GM12873 (cell line): ENCODE data around the gene NAA40.
A peak's percentile ranks its signal among the peaks of the same experiment; 100 is the strongest.

Source experiments
- TF ChIP-seq, protein P1 (sequence below): IDR thresholded peaks from 2 replicates; pipeline ENCODE4 v1.5.1; 2012; ENCODE audit warnings: low read depth, mild to moderate bottlenecking, moderate library complexity, low read length, control low read depth; ENCODE audit not compliant: insufficient read depth; ENCODE audit errors: missing control alignments

The NAA40 gene

DNA sequence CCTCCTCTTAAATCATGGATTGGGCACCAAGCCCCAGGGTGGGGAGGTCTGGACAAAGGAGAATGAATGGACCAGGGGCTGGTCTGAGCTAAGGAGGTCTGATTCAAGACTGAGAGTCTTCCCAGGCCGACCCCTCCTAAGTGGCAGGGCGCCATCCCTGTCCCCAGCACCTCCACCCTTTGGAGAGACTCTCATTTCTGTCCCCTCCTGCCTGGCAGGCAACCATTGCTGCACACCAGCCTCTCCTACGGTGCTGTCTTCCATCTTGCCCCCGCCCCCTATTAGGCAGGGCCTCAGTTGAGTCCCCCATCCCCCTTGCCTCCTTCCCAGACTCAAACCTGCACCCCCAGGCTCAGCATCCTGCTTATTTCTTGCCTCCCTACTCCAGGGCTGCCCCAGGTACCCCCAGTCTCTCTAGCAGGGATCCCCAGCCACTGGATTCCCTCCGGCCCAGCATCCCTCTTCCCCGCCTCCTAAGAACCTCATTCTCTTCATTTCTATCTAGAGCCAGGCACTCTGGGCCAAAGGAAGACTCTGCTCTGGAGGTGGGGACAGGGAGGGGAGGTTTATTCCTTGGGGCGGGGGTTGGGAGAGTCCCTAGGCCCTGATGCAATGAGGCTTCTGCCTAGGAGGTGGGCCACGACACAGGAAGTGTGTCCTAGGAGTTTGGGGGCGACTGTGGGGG lies 20.2 kb upstream of the NAA40 start:
- TF ChIP-seq, protein P1, sequence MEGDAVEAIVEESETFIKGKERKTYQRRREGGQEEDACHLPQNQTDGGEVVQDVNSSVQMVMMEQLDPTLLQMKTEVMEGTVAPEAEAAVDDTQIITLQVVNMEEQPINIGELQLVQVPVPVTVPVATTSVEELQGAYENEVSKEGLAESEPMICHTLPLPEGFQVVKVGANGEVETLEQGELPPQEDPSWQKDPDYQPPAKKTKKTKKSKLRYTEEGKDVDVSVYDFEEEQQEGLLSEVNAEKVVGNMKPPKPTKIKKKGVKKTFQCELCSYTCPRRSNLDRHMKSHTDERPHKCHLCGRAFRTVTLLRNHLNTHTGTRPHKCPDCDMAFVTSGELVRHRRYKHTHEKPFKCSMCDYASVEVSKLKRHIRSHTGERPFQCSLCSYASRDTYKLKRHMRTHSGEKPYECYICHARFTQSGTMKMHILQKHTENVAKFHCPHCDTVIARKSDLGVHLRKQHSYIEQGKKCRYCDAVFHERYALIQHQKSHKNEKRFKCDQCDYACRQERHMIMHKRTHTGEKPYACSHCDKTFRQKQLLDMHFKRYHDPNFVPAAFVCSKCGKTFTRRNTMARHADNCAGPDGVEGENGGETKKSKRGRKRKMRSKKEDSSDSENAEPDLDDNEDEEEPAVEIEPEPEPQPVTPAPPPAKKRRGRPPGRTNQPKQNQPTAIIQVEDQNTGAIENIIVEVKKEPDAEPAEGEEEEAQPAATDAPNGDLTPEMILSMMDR, result no peak

DNA sequence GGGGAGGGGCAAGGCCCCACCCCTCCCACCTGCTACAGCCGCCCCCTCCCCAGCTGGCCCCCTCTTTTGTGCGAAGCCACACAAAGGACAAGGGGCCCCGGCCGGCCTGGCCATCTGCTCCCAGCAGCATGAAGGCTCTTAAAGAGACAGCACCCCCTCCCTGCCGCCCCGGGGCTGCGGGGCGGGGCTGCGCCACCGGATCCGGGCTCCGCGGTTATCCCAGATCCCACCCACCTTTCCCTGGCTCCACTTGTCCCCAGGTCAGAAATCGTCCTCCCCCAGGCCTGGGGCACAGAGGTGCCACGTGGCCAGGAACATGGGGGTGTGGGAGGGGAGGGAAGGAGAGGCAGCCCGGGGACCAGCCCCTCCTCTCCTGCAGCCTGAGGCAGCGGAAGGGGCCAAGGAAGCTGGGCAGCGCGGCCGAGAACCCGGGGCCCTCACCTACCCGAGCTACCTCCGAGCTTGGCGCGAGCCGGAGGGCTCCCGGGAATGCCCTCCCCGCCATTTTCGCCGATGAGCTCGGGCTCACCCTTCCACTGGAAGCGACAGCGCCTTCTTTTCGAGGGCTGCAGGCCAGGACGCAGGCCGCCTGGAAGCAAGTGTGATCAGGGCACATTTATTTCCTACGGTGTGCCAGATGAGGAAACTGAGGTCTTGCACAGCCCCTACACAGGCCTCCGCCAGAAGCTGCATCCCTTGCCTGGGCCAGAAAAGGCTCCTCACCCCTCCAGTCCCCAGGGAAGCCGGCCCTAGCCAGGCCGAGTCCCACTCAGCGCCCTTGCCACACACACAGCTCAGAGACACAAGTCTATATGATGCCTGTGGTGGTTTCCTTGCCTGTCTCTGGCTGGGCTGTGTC lies 19.3 kb upstream of the NAA40 start:
- TF ChIP-seq, protein P1, result no peak

DNA sequence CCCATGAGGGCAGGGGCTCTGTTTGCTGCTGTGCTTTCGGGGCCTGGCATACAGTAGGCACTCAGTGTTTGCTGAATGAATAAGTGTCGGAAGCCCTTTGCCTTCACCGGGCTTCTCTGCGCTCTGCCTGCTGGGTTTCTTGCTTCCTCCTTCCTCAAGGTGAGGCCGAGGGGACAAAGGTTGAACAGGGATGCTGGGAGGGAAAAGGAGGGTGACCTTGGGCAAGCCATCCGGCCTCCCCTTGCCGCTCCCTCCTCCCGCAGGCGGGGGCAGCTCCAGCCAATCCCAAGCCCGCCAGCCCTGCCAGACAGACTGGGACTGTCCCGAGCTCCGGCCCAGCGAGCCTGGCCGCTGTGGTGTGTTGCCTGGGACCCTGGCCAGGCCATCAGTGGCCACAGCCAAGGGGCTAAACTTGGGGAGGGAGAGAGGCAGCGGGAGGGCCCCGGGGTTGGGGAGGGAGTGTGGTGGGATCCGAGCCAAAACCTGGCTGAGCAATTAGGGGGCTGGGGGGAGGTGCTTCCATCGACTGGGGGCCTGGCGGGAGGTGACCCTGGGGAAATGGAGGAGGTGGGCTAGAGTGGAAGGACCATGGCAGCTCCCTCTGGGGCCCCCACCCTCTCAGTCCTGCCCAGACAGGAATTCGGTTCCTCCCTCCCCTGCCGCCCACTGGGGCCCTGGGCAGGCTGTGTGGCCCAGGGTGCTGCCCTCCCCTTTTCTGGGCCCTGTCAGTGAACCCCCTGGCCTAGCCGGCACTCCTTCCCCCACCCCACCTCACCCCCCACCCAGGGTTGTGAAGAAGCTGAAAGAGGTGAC lies 18.5 kb upstream of the NAA40 start:
- TF ChIP-seq, protein P1, result no peak

DNA sequence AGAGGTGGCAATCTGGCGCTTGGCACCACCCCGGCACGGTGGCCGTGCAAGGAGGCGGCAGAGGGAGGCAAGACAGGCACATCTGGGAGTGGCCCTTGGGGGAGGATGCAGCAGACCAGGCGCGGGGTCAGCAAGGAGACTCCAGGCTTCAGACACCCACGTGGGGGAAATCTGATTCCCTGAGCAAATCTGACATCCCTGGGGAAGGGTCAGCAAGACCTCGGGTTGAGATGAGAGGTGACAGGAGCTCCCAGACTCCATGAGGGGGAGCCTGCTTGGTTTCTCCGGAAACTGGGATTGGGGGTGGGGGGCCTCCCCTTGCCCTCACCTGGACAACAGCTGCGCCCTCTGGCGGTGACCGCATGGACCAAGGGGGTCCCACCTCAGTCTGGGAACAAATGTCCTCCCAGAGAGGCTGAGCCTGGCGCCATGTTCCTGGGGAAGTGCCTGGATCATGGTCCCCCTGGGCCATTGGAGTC lies 17.8 kb upstream of the NAA40 start:
- TF ChIP-seq, protein P1, result peak; percentile 81

DNA sequence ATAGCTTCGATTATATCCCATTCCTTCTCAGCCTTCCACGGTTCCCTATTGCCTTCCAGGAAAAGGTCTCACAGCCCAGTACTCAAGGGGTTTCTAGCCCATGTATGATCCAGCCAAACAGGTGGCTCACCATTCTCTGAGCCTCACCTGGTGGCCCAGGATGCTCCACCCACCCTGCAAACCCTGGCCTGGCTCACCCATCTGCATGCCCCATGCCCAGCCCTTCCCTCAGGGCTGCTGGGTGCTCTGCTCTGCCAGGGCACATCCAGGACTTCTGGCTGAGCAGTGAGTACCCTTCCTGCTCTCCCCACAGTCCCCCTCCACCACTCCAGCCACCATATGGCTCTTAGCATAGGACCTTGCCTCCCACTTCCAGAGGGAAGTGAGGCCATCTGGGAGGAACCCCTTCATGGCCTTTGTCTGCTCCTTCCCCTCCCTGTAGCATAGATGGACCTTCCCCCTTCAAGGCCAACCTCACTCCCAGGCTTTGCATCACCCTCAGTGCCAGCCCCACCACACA lies 16.1 kb upstream of the NAA40 start:
- TF ChIP-seq, protein P1, result no peak

DNA sequence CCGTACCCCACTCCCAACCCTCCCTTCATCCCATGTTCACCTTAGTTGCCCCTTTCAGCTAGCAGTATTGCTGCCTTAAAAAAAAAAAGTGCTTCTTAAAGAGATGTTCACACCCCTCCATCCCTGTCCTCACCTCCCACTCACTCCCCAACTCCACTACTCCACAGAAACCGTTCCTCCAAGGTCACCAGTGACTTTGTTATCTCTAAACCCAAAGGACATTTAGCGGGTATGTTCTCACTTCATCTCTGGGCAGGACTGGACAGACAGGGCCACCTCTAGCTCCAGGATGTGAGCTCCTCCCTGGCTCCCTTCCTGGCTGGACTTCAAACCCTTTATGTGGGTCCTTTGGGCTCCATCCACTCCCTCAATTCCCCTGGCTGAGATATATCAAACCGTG lies 15.5 kb upstream of the NAA40 start:
- TF ChIP-seq, protein P1, result no peak
